Stomach (tissue), 4 donors: ENCODE results near the gene TM4SF5.

Source experiments
- EP300 ChIP-seq: sonication (generic); formaldehyde crosslinking; IDR thresholded peaks from one replicate; pipeline ENCODE4 v1.6.1; 2017; ENCODE audit warnings: antibody characterized with exemption
- TF ChIP-seq, protein P1 (sequence below), 7 experiments: fragments of 450-650 bp in 4 of 7; fragments of 200-600 bp in 3 of 7; sonication (generic) in 3 of 7; IDR thresholded peaks; one replicate each; pipeline ENCODE4 v1.5.1; 2016 to 2019; ENCODE audit warnings: antibody characterized with exemption in 7 of 7, control low read depth in 2 of 7, mild to moderate bottlenecking in 1 of 7

DNA sequence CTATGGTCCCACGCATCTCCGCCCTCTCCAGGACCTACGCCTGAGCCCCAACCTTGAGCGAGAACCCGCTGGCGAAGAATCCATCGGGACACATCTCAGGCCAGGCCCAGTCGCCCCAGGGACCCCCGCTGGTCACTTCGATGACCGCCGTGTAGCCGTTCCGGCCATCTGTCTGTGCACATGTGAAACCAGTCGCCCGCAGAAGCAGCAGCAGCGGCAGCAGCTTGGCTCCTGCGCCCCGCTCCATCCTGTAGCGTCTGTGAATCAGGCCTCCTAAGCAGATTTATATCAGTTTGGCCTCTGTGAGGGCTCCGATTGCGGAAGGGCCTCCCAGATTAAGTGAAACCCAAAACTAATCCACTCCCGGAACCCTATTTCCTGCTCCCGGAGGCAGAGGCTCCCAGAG lies 14.4 kb downstream of the TM4SF5 start, which contains the start of gene VMO1:
- no peak for TF ChIP-seq EP300
- TF ChIP-seq, protein P1, sequence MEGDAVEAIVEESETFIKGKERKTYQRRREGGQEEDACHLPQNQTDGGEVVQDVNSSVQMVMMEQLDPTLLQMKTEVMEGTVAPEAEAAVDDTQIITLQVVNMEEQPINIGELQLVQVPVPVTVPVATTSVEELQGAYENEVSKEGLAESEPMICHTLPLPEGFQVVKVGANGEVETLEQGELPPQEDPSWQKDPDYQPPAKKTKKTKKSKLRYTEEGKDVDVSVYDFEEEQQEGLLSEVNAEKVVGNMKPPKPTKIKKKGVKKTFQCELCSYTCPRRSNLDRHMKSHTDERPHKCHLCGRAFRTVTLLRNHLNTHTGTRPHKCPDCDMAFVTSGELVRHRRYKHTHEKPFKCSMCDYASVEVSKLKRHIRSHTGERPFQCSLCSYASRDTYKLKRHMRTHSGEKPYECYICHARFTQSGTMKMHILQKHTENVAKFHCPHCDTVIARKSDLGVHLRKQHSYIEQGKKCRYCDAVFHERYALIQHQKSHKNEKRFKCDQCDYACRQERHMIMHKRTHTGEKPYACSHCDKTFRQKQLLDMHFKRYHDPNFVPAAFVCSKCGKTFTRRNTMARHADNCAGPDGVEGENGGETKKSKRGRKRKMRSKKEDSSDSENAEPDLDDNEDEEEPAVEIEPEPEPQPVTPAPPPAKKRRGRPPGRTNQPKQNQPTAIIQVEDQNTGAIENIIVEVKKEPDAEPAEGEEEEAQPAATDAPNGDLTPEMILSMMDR (IDR thresholded peaks at IDR 0.05) = no peak
